Chondrocyte (in vitro differentiated cells): ENCODE results near the gene MTG2. TPM values are rescaled to one million over a fixed set of nuclear protein-coding genes. Genes with fewer than 3 reads are reported as not detected.

Source experiments
- DNase-seq: peaks from one replicate; pipeline ENCODE4 v3.0.0; 2021; ENCODE audit warnings: mixed read lengths, low spot score
- H3K27ac Mint-ChIP-seq: one replicate; pipeline ENCODE4 v1.8.0; 2021; ENCODE audit warnings: mild to moderate bottlenecking, moderate library complexity, mixed read lengths; ENCODE audit not compliant: unreplicated experiment
- H3K27me3 Mint-ChIP-seq: 2 replicates; pipeline ENCODE4 v1.8.0; 2021; ENCODE audit warnings: low read depth, mixed read lengths
- H3K36me3 Mint-ChIP-seq: 2 replicates; pipeline ENCODE4 v1.8.0; 2021; ENCODE audit warnings: low read depth, mixed read lengths
- H3K4me1 Mint-ChIP-seq: 2 replicates; pipeline ENCODE4 v1.8.0; 2021; ENCODE audit warnings: low read depth, mild to moderate bottlenecking, mixed read lengths
- H3K4me3 Mint-ChIP-seq: one replicate; pipeline ENCODE4 v1.8.0; 2021; ENCODE audit warnings: mild to moderate bottlenecking, moderate library complexity, mixed read lengths; ENCODE audit not compliant: unreplicated experiment
- H3K9me3 Mint-ChIP-seq: 2 replicates; pipeline ENCODE4 v1.8.0; 2021; ENCODE audit warnings: low read depth, mixed read lengths
- total RNA-seq: library from RNA; stranded (reverse); gene quantifications from 3 replicates; pipeline ENCODE4 v1.2.1, GENCODE V29; 2021
- TF ChIP-seq, protein P1 (sequence below): fragments of 200-600 bp; sonication (generic); IDR thresholded peaks from 2 replicates; pipeline ENCODE4 v1.5.0; 2021; ENCODE audit warnings: antibody characterized with exemption, mild to moderate bottlenecking, moderate library complexity

The MTG2 gene
- total RNA-seq, 1 donor from 2014 or later: 22.3 TPM

DNA sequence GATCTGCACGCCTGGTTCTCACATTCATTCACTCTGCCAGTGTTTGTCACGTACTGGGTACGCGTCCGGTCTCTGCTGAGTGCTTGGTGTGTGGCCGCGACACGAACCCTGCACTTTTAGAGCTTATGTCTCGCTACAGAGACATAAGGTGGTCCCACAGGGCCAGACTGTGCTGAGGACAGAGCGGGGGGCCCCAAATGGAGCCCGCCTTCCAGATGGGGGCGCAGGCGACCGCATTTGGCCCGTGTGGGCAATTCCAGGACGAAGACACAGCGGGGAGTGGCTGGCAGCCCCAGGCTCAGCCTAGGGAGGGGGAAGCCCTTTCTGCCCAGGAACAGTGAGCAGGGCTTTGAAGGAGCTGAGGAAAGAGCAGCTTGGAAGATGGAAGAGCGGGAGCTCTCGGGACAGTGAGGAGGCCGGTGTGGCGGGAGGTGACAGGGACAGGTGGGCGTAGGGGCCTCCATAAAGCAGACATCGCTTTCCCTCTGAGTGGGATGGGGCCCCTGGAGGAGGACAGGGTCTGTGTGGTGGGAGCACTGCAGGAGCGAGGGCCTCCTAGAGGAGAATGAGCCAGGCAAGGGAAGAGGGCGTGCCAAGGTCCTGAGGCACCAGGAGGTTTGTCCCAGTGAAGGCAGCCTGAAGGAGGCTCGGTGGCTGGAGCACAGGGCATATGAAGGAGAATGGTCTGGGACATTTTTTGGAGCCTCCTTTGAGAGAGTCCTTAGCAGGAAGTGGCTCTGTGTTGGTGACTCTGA, 7.8 kb upstream of the MTG2 start:
- TF ChIP-seq, protein P1, sequence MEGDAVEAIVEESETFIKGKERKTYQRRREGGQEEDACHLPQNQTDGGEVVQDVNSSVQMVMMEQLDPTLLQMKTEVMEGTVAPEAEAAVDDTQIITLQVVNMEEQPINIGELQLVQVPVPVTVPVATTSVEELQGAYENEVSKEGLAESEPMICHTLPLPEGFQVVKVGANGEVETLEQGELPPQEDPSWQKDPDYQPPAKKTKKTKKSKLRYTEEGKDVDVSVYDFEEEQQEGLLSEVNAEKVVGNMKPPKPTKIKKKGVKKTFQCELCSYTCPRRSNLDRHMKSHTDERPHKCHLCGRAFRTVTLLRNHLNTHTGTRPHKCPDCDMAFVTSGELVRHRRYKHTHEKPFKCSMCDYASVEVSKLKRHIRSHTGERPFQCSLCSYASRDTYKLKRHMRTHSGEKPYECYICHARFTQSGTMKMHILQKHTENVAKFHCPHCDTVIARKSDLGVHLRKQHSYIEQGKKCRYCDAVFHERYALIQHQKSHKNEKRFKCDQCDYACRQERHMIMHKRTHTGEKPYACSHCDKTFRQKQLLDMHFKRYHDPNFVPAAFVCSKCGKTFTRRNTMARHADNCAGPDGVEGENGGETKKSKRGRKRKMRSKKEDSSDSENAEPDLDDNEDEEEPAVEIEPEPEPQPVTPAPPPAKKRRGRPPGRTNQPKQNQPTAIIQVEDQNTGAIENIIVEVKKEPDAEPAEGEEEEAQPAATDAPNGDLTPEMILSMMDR: no peak
- no peaks in the 10 kb centered on the region for H3K4me1 Mint-ChIP-seq
- DNase-seq: peak; percentile 75
- no peaks in the 10 kb centered on the region for H3K27me3 Mint-ChIP-seq
- no peaks in the 10 kb centered on the region for H3K9me3 Mint-ChIP-seq
- no peak overlapping the region for H3K4me3 Mint-ChIP-seq
- H3K27ac Mint-ChIP-seq: no peak overlapping the region
- peaks cover 11% of the 10 kb centered on the region for H3K36me3 Mint-ChIP-seq

DNA sequence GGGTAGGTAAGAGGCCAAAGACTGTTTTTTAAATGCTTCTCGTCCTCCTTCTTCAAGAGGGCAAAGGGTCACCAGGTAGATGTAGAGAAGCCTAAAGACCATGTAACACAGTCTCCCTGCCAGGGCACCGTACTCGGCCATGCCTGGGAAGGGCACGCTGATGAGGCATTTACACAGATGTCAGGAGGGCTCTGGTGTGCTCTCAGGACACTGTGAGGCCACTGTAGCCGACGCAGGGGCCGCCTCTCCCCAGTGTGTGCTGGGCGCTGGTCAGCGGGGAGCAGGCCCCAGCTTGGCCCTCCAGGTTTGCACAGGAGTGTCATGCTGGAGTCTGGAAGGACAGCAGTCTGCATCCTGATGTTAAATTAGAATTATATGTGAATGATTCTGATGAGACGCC, 7.1 kb upstream of the MTG2 start:
- H3K36me3 Mint-ChIP-seq: peaks cover 11% of the 10 kb centered on the region
- DNase-seq: peak; percentile 43
- TF ChIP-seq, protein P1: no peak
- H3K27ac Mint-ChIP-seq: no peak overlapping the region
- H3K4me1 Mint-ChIP-seq: no peaks in the 10 kb centered on the region
- H3K27me3 Mint-ChIP-seq: no peaks in the 10 kb centered on the region
- H3K4me3 Mint-ChIP-seq: no peak overlapping the region
- H3K9me3 Mint-ChIP-seq: no peaks in the 10 kb centered on the region

DNA sequence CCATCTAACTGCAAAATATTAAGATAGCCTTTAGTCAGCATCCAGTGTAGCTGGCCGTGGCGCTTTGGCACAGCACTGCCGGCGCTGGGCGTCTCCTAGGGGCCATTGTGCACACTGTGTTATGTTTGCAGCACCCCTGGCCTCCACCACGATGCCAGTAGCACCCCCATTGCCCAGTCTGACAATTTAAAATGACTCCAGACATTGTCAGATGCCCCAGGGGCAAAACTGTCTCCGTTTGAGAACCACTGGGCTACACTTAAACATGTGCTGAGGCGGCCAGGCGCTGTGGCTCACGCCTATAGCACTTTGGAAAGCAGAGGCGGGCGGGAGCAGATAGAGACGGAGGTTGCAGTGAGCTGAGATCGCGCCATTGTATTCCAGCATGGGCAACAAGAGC, 6.0 kb upstream of the MTG2 start:
- H3K4me3 Mint-ChIP-seq: no peak overlapping the region
- H3K36me3 Mint-ChIP-seq: peaks cover 9% of the 10 kb centered on the region
- DNase-seq: peak; percentile 44
- no peaks in the 10 kb centered on the region for H3K9me3 Mint-ChIP-seq
- H3K27me3 Mint-ChIP-seq: no peaks in the 10 kb centered on the region
- TF ChIP-seq, protein P1: no peak
- peaks cover 3% of the 10 kb centered on the region for H3K4me1 Mint-ChIP-seq
- H3K27ac Mint-ChIP-seq: no peak overlapping the region

DNA sequence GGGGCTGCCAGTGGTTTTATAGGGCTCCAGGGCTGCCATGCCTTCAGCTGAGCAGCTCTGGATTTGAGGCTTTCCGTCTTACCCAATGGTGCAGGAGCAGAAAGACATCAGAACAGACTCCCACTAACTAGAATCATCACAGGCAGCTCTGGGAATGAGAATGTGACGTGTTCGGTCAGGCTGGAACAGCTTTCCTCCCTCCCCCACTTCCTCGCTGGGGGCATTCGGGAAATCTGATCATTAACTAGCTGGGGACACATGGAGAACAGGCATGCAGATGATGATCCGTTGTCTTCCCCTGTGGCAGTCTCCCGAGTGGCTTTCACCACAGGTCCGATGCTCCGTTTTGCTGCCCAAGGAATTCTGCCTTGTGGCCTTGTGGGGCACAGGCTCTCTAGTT, 5.5 kb upstream of the MTG2 start:
- H3K36me3 Mint-ChIP-seq: peaks cover 9% of the 10 kb centered on the region
- peak; percentile 15 for DNase-seq
- TF ChIP-seq, protein P1: no peak
- no peak overlapping the region for H3K4me3 Mint-ChIP-seq
- no peak overlapping the region for H3K27ac Mint-ChIP-seq
- no peaks in the 10 kb centered on the region for H3K9me3 Mint-ChIP-seq
- H3K27me3 Mint-ChIP-seq: no peaks in the 10 kb centered on the region
- peaks cover 8% of the 10 kb centered on the region for H3K4me1 Mint-ChIP-seq

DNA sequence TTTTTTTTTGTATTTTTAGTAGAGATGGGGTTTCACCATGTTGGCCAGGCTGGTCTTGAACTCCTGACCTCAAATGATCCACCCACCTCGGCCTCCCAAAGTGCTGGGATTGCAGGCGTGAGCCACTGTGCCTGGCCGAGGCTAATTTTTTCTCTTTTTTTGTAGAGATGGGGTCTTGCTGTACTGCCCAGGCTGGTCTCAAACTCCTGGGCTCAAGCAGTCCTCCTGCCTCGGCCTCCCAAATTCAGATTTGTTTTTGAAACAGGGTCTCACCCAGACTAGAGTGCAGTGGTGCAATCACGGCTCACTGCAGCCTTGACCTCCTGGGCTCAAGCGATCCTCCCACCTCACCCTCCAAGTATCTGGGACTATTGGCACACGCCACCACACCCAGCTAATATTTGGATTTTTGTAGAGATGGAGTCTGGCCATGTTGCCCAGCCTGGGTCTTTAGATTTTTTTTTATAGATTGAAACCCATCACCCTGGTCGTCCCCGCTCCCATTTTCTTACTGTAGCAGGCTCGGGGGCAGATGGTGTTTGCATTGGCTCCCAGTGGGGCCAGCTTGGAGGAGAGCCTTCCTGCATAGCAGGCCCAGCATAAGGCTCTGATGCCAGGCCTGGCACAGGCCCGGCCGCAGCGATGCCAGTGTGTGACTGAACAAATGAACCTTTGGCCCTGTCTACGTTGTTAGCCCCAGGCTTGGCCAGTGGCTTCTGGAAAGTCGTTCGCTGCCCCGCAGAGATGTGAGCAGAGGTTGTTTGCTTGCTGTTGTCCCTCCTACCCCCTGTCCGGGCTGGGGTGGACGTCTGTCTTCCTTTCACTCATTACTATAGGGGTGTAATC, 4.3 kb upstream of the MTG2 start:
- Mint-ChIP-seq H3K27ac (no peak overlapping the region), H3K4me1 (peaks cover 12% of the 10 kb centered on the region), H3K27me3 (no peaks in the 10 kb centered on the region), H3K4me3 (no peak overlapping the region), H3K9me3 (no peaks in the 10 kb centered on the region), H3K36me3 (peaks cover 9% of the 10 kb centered on the region)
- peak; percentile 79 for DNase-seq
- TF ChIP-seq, protein P1: no peak
